GM18870 (cell line): ENCODE data around the gene TMEM87B.
"Not testable (repeated sequence)": the region's sequence is repeated elsewhere in the genome, so short reads cannot be mapped to it uniquely, and the experiment has no call there.

Experiments used
- ATAC-seq: cut with Tn5 transposase; IDR thresholded peaks from one replicate; pipeline ENCODE4 v1.9.1; 2021; ENCODE audit warnings: moderate library complexity; ENCODE audit not compliant: unreplicated experiment

The TMEM87B gene

GRCh38 chr2:112113354-112113753 lies 58.3 kb downstream of the TMEM87B start:
- not testable (repeated sequence) for ATAC-seq

- ATAC-seq, result no peak
Measured at GRCh38 chr2:112118148-112118547, 63.1 kb downstream of the TMEM87B start.

- no peak for ATAC-seq
Measured at GRCh38 chr2:112121682-112122254, 66.7 kb downstream of the TMEM87B start.

GRCh38 chr2:112129060-112129459 lies 74.0 kb downstream of the TMEM87B start:
- ATAC-seq, result no peak

GRCh38 chr2:112133344-112133743 lies 78.3 kb downstream of the TMEM87B start:
- no peak for ATAC-seq

GRCh38 chr2:112134120-112134519 lies 79.1 kb downstream of the TMEM87B start:
- no peak for ATAC-seq

- no peak for ATAC-seq
Measured at GRCh38 chr2:112136096-112136495, 81.0 kb downstream of the TMEM87B start.

- no peak for ATAC-seq
Measured at GRCh38 chr2:112137516-112138158, 82.6 kb downstream of the TMEM87B start.

GRCh38 chr2:112138159-112139032 lies 83.3 kb downstream of the TMEM87B start, which contains the start of gene FBLN7:
Gene FBLN7, plus strand, starts transcription at chr2:112138385. Its CDS starts 271 bp downstream, at chr2:112138656.
- ATAC-seq, result no peak

- ATAC-seq, result not testable (repeated sequence)
Measured at GRCh38 chr2:112139033-112139614, 84.1 kb downstream of the TMEM87B start.

- not testable (repeated sequence) for ATAC-seq
Measured at GRCh38 chr2:112139661-112140204, 84.7 kb downstream of the TMEM87B start.

GRCh38 chr2:112140205-112140802 lies 85.2 kb downstream of the TMEM87B start:
- no peak for ATAC-seq

- ATAC-seq, result no peak
Measured at GRCh38 chr2:112140899-112141625, 86.0 kb downstream of the TMEM87B start.

GRCh38 chr2:112141626-112142007 lies 86.5 kb downstream of the TMEM87B start:
- ATAC-seq, result no peak

GRCh38 chr2:112142525-112143078 lies 87.5 kb downstream of the TMEM87B start:
- ATAC-seq, result no peak

GRCh38 chr2:112143150-112143549 lies 88.1 kb downstream of the TMEM87B start:
- ATAC-seq, result no peak

GRCh38 chr2:112144966-112145365 lies 89.9 kb downstream of the TMEM87B start:
- ATAC-seq, result no peak

GRCh38 chr2:112147382-112148168 lies 92.5 kb downstream of the TMEM87B start:
- ATAC-seq, result no peak

- no peak for ATAC-seq
Measured at GRCh38 chr2:112148477-112148876, 93.4 kb downstream of the TMEM87B start.
